Effector memory CD4-positive, alpha-beta T cell (primary cell): ENCODE results near the gene PTTG1IP2.

Experiments used
- DNase-seq, 3 donors: peaks; one replicate each; pipeline ENCODE4 v3.0.0-alpha.2; 2020
- H3K27ac ChIP-seq: 2 replicates; pipeline ENCODE4 v1.7.0; 2013; ENCODE audit warnings: mild to moderate bottlenecking, low read length, moderate library complexity; ENCODE audit not compliant: insufficient read depth, poor library complexity, severe bottlenecking
- H3K27me3 ChIP-seq: replicated peaks from 2 replicates; pipeline ENCODE4 v1.7.0; 2013; ENCODE audit warnings: mild to moderate bottlenecking, low read length; ENCODE audit not compliant: insufficient read depth, control insufficient read depth, poor library complexity, severe bottlenecking
- H3K36me3 ChIP-seq: 2 replicates; pipeline ENCODE4 v1.7.0; 2013; ENCODE audit warnings: mild to moderate bottlenecking, low read length, moderate library complexity; ENCODE audit not compliant: control insufficient read depth, insufficient read depth
- H3K4me1 ChIP-seq: 2 replicates; pipeline ENCODE4 v1.7.0; 2013; ENCODE audit warnings: low read length, mild to moderate bottlenecking; ENCODE audit not compliant: control insufficient read depth, insufficient read depth, poor library complexity, severe bottlenecking
- H3K4me3 ChIP-seq: 2 replicates; pipeline ENCODE4 v1.7.0; 2013; ENCODE audit warnings: low read length, low read depth, mild to moderate bottlenecking; ENCODE audit not compliant: insufficient read depth, poor library complexity, severe bottlenecking
- H3K9me3 ChIP-seq: 2 replicates; pipeline ENCODE4 v1.7.0; 2013; ENCODE audit warnings: mild to moderate bottlenecking, low read length, moderate library complexity; ENCODE audit not compliant: control insufficient read depth

The PTTG1IP2 gene

GRCh38 chr7:90540406-90540805, 71.0 kb downstream of the PTTG1IP2 start:
- H3K27ac ChIP-seq, result no peak overlapping the region
- no peaks in the 10 kb centered on the region for H3K27me3 ChIP-seq
- no peak for DNase-seq
- H3K4me1 ChIP-seq, result no peaks in the 10 kb centered on the region
- H3K36me3 ChIP-seq, result no peaks in the 10 kb centered on the region
- no peaks in the 10 kb centered on the region for H3K9me3 ChIP-seq
- H3K4me3 ChIP-seq, result no peak overlapping the region

GRCh38 chr7:90551036-90551435, 81.6 kb downstream of the PTTG1IP2 start:
- no peak overlapping the region for H3K27ac ChIP-seq
- H3K4me3 ChIP-seq, result no peak overlapping the region
- no peaks in the 10 kb centered on the region for H3K36me3 ChIP-seq
- H3K4me1 ChIP-seq, result no peaks in the 10 kb centered on the region
- H3K27me3 ChIP-seq, result no peaks in the 10 kb centered on the region
- DNase-seq, result no peak
- H3K9me3 ChIP-seq, result no peaks in the 10 kb centered on the region

- Histone ChIP-seq H3K27ac (no peak overlapping the region), H3K36me3 (no peaks in the 10 kb centered on the region), H3K4me3 (no peak overlapping the region), H3K4me1 (no peaks in the 10 kb centered on the region), H3K27me3 (no peaks in the 10 kb centered on the region), H3K9me3 (no peaks in the 10 kb centered on the region)
- no peak for DNase-seq
These were observed 83.1 kb downstream of the PTTG1IP2 start for GRCh38 chr7:90552521-90552920.

GRCh38 chr7:90560730-90561129, 91.3 kb downstream of the PTTG1IP2 start:
- no peak overlapping the region for H3K4me3 ChIP-seq
- no peak overlapping the region for H3K27ac ChIP-seq
- H3K36me3 ChIP-seq, result no peaks in the 10 kb centered on the region
- DNase-seq, result no peak
- H3K4me1 ChIP-seq, result no peaks in the 10 kb centered on the region
- no peaks in the 10 kb centered on the region for H3K27me3 ChIP-seq
- no peaks in the 10 kb centered on the region for H3K9me3 ChIP-seq
